Endothelial cell (in vitro differentiated cells): ENCODE measurements around the gene CACNA1D. TPM values are rescaled to one million over a fixed set of nuclear protein-coding genes. Genes with fewer than 3 reads are reported as not detected.

Experiments used
- DNase-seq: peaks from one replicate; pipeline ENCODE4 v3.0.0; 2021; ENCODE audit warnings: low spot score
- H3K27ac Mint-ChIP-seq: one replicate; pipeline ENCODE4 v1.8.0; 2021; ENCODE audit warnings: mixed read lengths, inconsistent platforms; ENCODE audit not compliant: unreplicated experiment
- H3K27me3 Mint-ChIP-seq: one replicate; pipeline ENCODE4 v1.8.0; 2021; ENCODE audit warnings: mild to moderate bottlenecking, moderate library complexity, mixed read lengths, inconsistent platforms; ENCODE audit not compliant: unreplicated experiment
- H3K36me3 Mint-ChIP-seq: one replicate; pipeline ENCODE4 v1.8.0; 2021; ENCODE audit warnings: mild to moderate bottlenecking, low read depth, mixed read lengths, inconsistent platforms; ENCODE audit not compliant: unreplicated experiment
- H3K4me1 Mint-ChIP-seq: one replicate; pipeline ENCODE4 v1.8.0; 2021; ENCODE audit warnings: mild to moderate bottlenecking, mixed read lengths, inconsistent platforms; ENCODE audit not compliant: unreplicated experiment
- H3K4me3 Mint-ChIP-seq: one replicate; pipeline ENCODE4 v1.8.0; 2021; ENCODE audit warnings: mild to moderate bottlenecking, mixed read lengths, inconsistent platforms; ENCODE audit not compliant: unreplicated experiment
- H3K9me3 Mint-ChIP-seq: one replicate; pipeline ENCODE4 v1.8.0; 2021; ENCODE audit warnings: mixed read lengths, inconsistent platforms; ENCODE audit not compliant: unreplicated experiment
- CTCF ChIP-seq: fragments of 200-600 bp; sonication (generic); IDR thresholded peaks from one replicate; pipeline ENCODE4 v1.5.0; 2021; ENCODE audit warnings: antibody characterized with exemption; ENCODE audit not compliant: unreplicated experiment
- total RNA-seq: library from RNA; stranded (reverse); fragmentation: NEBNext Ultra II Directional; extraction: Animal tissue kit (Norgen Biotek cat#: 25700); gene quantifications from one replicate; pipeline ENCODE4 v1.2.1, GENCODE V29; 2021; ENCODE audit not compliant: unreplicated experiment

The CACNA1D gene
- total RNA-seq, 1 donor from 2014 or later: 208 TPM

GRCh38 chr3:53816425-53816824, 322.0 kb downstream of the CACNA1D start:
- Mint-ChIP-seq H3K27ac (no peak overlapping the region), H3K36me3 (peaks cover 24% of the 10 kb centered on the region), H3K4me3 (no peak overlapping the region), H3K4me1 (peaks cover 1% of the 10 kb centered on the region), H3K9me3 (no peaks in the 10 kb centered on the region), H3K27me3 (peaks cover 6% of the 10 kb centered on the region)
- no peak for TF ChIP-seq CTCF
- no peak for DNase-seq

GRCh38 chr3:53817211-53817610, 322.8 kb downstream of the CACNA1D start:
- Mint-ChIP-seq H3K4me3 (no peak overlapping the region), H3K4me1 (peaks cover 6% of the 10 kb centered on the region), H3K36me3 (peaks cover 24% of the 10 kb centered on the region), H3K27me3 (peaks cover 6% of the 10 kb centered on the region), H3K9me3 (no peaks in the 10 kb centered on the region), H3K27ac (no peak overlapping the region)
- no peak for DNase-seq
- no peak for TF ChIP-seq CTCF

GRCh38 chr3:53817809-53818208, 323.4 kb downstream of the CACNA1D start:
- Mint-ChIP-seq H3K4me3 (peak overlapping the region; percentile 34), H3K27ac (no peak overlapping the region), H3K4me1 (peaks cover 6% of the 10 kb centered on the region), H3K36me3 (peaks cover 24% of the 10 kb centered on the region), H3K9me3 (no peaks in the 10 kb centered on the region), H3K27me3 (peaks cover 10% of the 10 kb centered on the region)
- no peak for DNase-seq
- no peak for TF ChIP-seq CTCF

- Mint-ChIP-seq H3K27me3 (peaks cover 10% of the 10 kb centered on the region), H3K4me3 (peak overlapping the region; percentile 34), H3K36me3 (peaks cover 21% of the 10 kb centered on the region), H3K4me1 (peaks cover 6% of the 10 kb centered on the region), H3K9me3 (no peaks in the 10 kb centered on the region), H3K27ac (no peak overlapping the region)
- DNase-seq: no peak
- no peak for TF ChIP-seq CTCF
Measured at GRCh38 chr3:53818221-53819162, 324.1 kb downstream of the CACNA1D start.
